ENCODE results near the gene CHSY1. TPM values are rescaled to one million over a fixed set of nuclear protein-coding genes. Genes with fewer than 3 reads are reported as not detected.

Gene CHSY1
- total RNA-seq, 1 donor from 2014 or later, result 38.2 TPM

- Mint-ChIP-seq H3K4me3 (ENCODE audit: unreplicated experiment) (no peak overlapping the region), H3K27me3 (ENCODE audit: unreplicated experiment) (peaks cover 2% of the 10 kb centered on the region), H3K9me3 (ENCODE audit: unreplicated experiment) (no peaks in the 10 kb centered on the region), H3K4me1 (ENCODE audit: low read depth, unreplicated experiment) (peaks cover 19% of the 10 kb centered on the region), H3K27ac (ENCODE audit: unreplicated experiment) (no peak overlapping the region), H3K36me3 (ENCODE audit: unreplicated experiment) (no peaks in the 10 kb centered on the region)
- no peak for TF ChIP-seq CTCF (IDR thresholded peaks at IDR 0.05; ENCODE audit: partially characterized antibody, unreplicated experiment)
- no peak for DNase-seq
These were observed 45.7 kb downstream of the CHSY1 start for GRCh38 chr15:101206176-101206591.

GRCh38 chr15:101204739-101205535 is 46.9 kb downstream of the CHSY1 start:
- Mint-ChIP-seq H3K36me3 (ENCODE audit: unreplicated experiment) (no peaks in the 10 kb centered on the region), H3K27me3 (ENCODE audit: unreplicated experiment) (peaks cover 3% of the 10 kb centered on the region), H3K4me3 (ENCODE audit: unreplicated experiment) (no peak overlapping the region), H3K9me3 (ENCODE audit: unreplicated experiment) (no peaks in the 10 kb centered on the region), H3K4me1 (ENCODE audit: low read depth, unreplicated experiment) (peaks cover 28% of the 10 kb centered on the region), H3K27ac (ENCODE audit: unreplicated experiment) (no peak overlapping the region)
- DNase-seq, result no peak
- no peak for TF ChIP-seq CTCF (IDR thresholded peaks at IDR 0.05; ENCODE audit: partially characterized antibody, unreplicated experiment)

GRCh38 chr15:101203607-101204189 is 48.1 kb downstream of the CHSY1 start:
- TF ChIP-seq CTCF (IDR thresholded peaks at IDR 0.05; ENCODE audit: partially characterized antibody, unreplicated experiment), result no peak
- Mint-ChIP-seq H3K36me3 (ENCODE audit: unreplicated experiment) (no peaks in the 10 kb centered on the region), H3K9me3 (ENCODE audit: unreplicated experiment) (peaks cover 2% of the 10 kb centered on the region), H3K27ac (ENCODE audit: unreplicated experiment) (no peak overlapping the region), H3K4me3 (ENCODE audit: unreplicated experiment) (no peak overlapping the region), H3K27me3 (ENCODE audit: unreplicated experiment) (peaks cover 3% of the 10 kb centered on the region), H3K4me1 (ENCODE audit: low read depth, unreplicated experiment) (peaks cover 34% of the 10 kb centered on the region)
- DNase-seq, result no peak

- Mint-ChIP-seq H3K36me3 (ENCODE audit: unreplicated experiment) (no peaks in the 10 kb centered on the region), H3K4me1 (ENCODE audit: low read depth, unreplicated experiment) (peaks cover 38% of the 10 kb centered on the region), H3K27ac (ENCODE audit: unreplicated experiment) (no peak overlapping the region), H3K4me3 (ENCODE audit: unreplicated experiment) (no peak overlapping the region), H3K27me3 (ENCODE audit: unreplicated experiment) (peaks cover 3% of the 10 kb centered on the region), H3K9me3 (ENCODE audit: unreplicated experiment) (peaks cover 2% of the 10 kb centered on the region)
- no peak for DNase-seq
- no peak for TF ChIP-seq CTCF (IDR thresholded peaks at IDR 0.05; ENCODE audit: partially characterized antibody, unreplicated experiment)
These were observed 48.7 kb downstream of the CHSY1 start for GRCh38 chr15:101203029-101203573.

Measured in glutamatergic neuron (in vitro differentiated cells).